ENCODE data around the gene METTL9. TPM values are rescaled to one million over a fixed set of nuclear protein-coding genes. Genes with fewer than 3 reads are reported as not detected.
"Not testable (repeated sequence)": the region's sequence is repeated elsewhere in the genome, so short reads cannot be mapped to it uniquely, and the experiment has no call there.

The METTL9 gene
- total RNA-seq, 1 donor from 2014 or later = 89.3 TPM

- no peak for DNase-seq (ENCODE audit: low spot score)
Measured at GRCh38 chr16:21656795-21657768, 57.7 kb downstream of the METTL9 start.

- no peak for DNase-seq (ENCODE audit: low spot score)
Measured at GRCh38 chr16:21659124-21659523, 59.7 kb downstream of the METTL9 start.

DNA sequence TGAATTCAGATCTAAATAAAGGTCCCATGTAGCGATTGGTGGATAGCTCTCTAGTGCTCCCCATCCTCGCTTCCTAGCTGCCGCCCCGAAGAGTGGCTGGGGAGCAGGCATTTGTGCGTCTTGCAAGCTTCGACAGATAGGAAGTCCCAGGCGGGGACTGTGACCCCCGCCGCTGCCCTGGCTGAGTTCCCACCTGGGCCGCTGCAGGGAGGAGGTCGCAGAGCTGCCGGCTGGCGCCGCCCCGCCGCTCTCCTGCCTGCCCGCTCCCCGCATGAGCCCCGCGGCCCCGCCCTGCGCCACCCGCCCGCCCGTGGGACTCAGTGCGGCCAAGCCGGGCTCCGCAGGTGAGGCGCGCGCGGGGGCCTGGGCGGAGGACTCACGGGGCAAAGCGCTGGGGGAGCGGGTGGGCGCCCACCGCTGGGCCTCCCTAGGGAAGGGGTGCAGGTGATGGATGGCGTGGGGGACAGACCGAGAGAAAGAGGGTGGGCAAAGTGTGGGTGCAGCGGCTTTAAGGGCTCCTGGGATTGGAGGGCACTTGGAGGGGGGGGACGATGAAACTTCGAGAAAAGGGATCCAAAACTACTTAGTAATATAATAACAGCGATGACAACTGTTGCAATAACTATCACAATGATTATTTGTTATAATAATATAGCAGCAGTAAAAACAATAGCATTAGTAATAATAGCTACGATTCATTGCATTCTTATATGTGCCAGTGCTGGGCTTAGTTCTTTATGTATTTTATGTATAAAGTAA, 64.7 kb downstream of the METTL9 start, which contains the start of gene OTOA:
TSS of gene OTOA (plus strand) at position 80 of the 759 bp plus-strand sequence. CDS start 14,547 bp downstream, outside the sequence.
- no peak for DNase-seq (ENCODE audit: low spot score)

- DNase-seq (ENCODE audit: low spot score) = no peak
Measured at GRCh38 chr16:21664801-21665492, 65.6 kb downstream of the METTL9 start.

DNA sequence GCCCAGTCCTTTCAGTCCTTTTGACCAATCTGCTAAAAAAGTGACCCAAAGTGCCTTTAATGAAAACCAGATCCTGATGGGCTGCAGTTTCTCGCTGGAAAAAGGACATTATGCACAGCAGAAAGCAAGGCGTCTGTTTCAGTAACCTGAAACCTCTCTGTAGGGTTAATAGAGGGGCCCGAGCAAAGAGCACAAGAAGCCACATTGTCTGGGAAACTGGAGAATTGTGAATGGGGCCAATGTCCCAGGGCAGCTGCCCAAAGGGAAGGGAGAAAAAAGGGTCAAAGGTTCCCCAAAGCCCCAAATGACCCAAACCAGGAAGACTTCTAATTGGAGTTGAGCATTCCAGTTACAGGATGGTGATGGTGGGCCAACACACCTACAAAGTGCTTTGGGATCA, 67.4 kb downstream of the METTL9 start:
- DNase-seq (ENCODE audit: low spot score) = no peak

- no peak for DNase-seq (ENCODE audit: low spot score)
Measured at GRCh38 chr16:21667575-21667974, 68.2 kb downstream of the METTL9 start.

DNA sequence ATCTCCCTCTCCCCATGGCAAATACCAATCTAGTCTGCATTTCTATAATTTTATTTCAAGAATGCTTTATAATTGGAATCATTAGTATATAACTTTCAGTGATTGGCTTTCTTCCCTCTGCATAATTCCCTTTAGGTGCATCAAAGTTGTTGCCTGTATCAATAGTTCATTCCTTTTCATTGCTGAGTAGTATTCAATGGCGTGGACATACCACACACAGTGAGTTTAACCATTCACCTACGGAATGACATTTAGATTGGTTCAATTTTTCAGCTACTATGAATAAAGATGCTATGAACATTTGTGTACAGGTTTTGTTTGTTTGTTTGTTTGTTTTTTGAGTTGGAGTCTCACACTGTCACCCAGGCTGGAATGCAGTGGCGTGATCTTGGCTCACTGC, 74.1 kb downstream of the METTL9 start:
- DNase-seq (ENCODE audit: low spot score) = no peak

DNA sequence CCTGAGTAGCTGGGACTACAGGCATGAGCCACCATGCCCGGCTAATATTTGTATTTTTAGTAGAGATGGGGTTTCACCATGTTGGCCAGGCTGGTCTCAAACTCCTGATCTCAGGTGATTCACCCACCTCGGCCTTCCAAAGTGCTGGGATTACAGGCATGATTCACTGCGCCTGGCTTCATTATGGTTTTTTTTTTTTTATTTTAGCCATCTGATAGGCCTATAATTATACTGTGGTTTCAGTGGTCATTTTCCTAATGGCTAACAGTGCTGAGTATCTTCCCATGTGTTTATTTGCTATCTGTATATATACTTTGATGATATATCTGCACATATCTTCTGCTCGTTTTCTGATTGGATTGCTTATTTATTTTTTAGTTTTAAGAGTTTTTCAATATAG, 75.1 kb downstream of the METTL9 start:
- DNase-seq (ENCODE audit: low spot score) = not testable (repeated sequence)

DNA sequence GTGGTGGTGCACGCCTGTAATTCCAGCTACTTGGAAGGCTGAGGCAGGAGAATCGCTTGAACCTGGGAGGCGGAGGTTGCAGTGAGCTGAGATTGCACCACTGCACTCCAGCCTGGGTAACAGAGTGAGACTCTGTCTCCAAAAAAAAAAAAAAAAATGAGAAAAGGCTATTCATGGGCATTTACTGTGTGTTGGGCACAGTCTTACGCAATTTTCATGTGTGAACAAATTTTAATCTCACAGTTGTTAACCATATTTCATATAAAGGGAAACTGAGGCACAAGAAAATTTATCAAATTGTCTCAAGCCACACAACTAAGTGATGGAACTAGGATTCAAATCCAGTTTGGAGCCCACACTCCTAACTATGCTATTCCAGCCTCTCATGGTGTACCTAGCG, 81.3 kb downstream of the METTL9 start:
- not testable (repeated sequence) for DNase-seq (ENCODE audit: low spot score)

GRCh38 chr16:21683184-21683583, 83.8 kb downstream of the METTL9 start:
- DNase-seq (ENCODE audit: low spot score) = no peak

GRCh38 chr16:21684199-21684598, 84.8 kb downstream of the METTL9 start:
- no peak for DNase-seq (ENCODE audit: low spot score)

DNA sequence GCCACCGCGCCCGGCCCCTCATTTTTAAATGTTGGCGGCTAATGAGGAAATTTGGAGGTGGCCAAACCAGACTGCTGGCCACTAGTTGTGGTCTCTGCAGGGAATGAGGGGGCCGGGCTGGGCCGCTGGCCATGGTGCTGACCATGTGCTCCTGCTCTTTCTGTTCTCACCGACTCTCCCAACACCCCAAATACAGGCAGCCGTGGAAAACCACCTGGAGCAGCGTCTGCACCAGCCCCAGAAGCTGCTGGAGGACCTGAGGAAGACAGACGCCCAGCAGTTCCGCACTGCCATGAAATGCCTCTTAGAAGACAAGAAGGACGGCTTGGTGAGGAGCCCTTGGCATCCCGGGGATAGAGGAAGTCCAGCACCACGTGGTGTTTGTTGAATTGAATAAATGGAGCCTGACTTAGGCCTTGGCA, 85.7 kb downstream of the METTL9 start:
- no peak for DNase-seq (ENCODE audit: low spot score)

DNA sequence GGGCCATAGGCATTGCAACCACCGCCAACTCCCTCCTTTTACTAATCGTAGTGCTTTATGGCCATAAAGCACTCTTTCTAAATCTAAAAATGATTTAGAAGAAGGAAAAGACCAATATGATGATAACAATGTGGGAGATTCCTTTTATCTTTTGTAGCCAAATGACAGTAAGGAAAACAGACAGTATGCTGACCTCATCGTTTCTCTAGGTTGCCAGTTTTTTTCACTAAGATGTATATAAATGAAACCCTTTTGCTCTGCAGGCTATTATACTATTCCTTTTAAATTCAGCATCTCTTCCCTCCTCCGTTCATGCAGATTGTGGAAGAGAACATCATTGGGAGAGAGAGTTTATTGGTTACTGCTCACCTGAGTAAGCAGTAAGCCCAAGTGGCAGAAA, 89.7 kb downstream of the METTL9 start:
- DNase-seq (ENCODE audit: low spot score) = no peak

- DNase-seq (ENCODE audit: low spot score) = not testable (repeated sequence)
Measured at GRCh38 chr16:21690967-21691366, 91.6 kb downstream of the METTL9 start.

GRCh38 chr16:21694609-21695008, 95.2 kb downstream of the METTL9 start:
- DNase-seq (ENCODE audit: low spot score) = no peak

GRCh38 chr16:21697032-21697431, 97.7 kb downstream of the METTL9 start:
- DNase-seq (ENCODE audit: low spot score) = no peak

DNA sequence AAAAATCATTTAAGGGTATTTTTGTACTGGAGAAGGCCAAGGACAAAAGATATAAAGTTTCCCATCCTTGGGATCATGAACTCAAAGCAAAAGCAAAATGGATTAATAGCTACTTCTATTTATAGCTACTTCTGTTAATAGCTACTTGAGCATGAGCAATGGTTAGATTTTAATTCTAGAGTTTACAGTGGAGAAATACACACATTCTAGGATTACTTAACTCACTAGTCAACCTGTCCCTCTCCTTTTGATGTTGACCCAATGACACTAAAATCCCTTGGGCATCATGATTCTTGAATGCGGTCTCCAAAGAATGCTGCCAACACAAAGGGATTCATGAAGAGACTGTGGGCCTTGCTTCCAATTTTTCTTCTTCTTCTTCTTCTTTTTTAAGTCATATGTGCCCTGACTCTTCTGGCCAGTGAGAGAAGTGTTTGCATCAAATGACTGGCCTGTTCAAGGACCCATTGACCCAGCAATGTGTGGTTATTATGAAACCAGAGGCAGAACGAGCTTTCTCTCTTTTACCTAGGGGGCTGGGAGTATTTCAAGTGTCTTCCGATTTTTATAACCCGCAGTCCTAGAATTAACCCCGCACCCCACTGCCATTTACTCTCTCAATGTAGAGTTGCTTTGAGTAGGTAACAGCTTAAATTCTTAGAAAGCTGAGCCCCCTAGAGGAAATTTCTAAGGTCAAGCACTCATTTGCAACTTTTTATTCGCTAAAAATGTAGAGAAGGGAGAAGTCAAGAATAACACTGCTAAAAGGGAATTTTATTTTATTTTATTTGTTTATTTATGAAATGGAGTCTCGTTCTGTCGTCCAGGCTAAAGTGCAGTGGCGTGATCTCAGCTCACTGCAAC, 99.0 kb downstream of the METTL9 start:
- no peak for DNase-seq (ENCODE audit: low spot score)

- no peak for DNase-seq (ENCODE audit: low spot score)
Measured at GRCh38 chr16:21701271-21701670, 101.9 kb downstream of the METTL9 start.

GRCh38 chr16:21702276-21702675, 102.9 kb downstream of the METTL9 start:
- DNase-seq (ENCODE audit: low spot score) = no peak

DNA sequence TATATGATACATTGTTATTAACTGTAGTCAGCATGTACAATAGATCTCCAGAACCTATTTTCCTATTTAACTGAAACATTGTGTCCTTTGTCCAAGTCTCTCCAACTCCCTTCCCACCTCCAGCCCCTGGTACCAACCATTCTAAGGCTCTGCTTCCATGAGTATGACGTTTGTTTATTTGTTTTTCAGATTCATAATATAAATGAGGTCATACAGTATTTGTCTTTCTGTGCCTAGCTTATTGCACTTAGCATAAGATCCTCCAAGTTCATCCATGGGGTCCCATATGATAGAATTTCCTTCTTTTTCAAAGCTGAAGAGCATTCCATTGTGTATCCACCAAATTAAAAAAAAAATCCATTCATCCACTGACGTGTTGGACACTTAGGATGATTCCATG, 103.8 kb downstream of the METTL9 start:
- no peak for DNase-seq (ENCODE audit: low spot score)
